Measurements from ENCODE around the gene KRTAP27-1. TPM values are rescaled to one million over a fixed set of nuclear protein-coding genes. Genes with fewer than 3 reads are reported as not detected.

The KRTAP27-1 gene
- total and polyA plus RNA-seq, 2 of the 8 experiments (the other 6 are each of a cell fraction or from before 2014, with no cell fraction given) = not detected

GRCh38 chr21:30351534-30351933, 14.0 kb upstream of the KRTAP27-1 start (continued):
- TF ChIP-seq CHD7 (IDR thresholded peaks at IDR 0.05; ENCODE audit: insufficient replicate concordance, low read length) (no peak), USF2 (IDR thresholded peaks at IDR 0.05; ENCODE audit: low read length) (no peak), SRF (IDR thresholded peaks at IDR 0.05; ENCODE audit: low read depth, low read length) (no peak), CTCF (IDR thresholded peaks at IDR 0.05; ENCODE audit: control extremely low read depth in 1 of 3, insufficient read depth in 1 of 3, low read depth in 1 of 3, low read length in 3 of 3) (no peak)

All from H1 (cell line).